ENCODE measurements around the gene TSNAX. TPM values are rescaled to one million over a fixed set of nuclear protein-coding genes. Genes with fewer than 3 reads are reported as not detected.

Gene TSNAX
- total and polyA plus RNA-seq, 2 of the 8 experiments (the other 6 are each of a cell fraction or from before 2014, with no cell fraction given) = 7.7 to 34.0 TPM

- no peak for FAIRE-seq
These were observed 9.3 kb upstream of the TSNAX start for GRCh38 chr1:231519166-231519565.

More at GRCh38 chr1:231519166-231519565, 9.3 kb upstream of the TSNAX start:
- no peak overlapping the region for H3K56ac ChIP-seq (replicated peaks; ENCODE audit: insufficient read length, low read depth, low read length)
- H3K14ac ChIP-seq (ENCODE audit: insufficient read length) = no peak overlapping the region
- H3K9me3 ChIP-seq (ENCODE audit: insufficient read depth in 2 of 2, low read depth in 1 of 2, low read length in 1 of 2) = no peaks in the 10 kb centered on the region
- ChIA-PET POLR2A (ENCODE audit: partially characterized antibody) (no interaction called here), CTCF (ENCODE audit: partially characterized antibody) (interaction anchor here (0.7 to 1.0 kb wide), 3 partner anchors 10 to 16 kb away, joined by 3 read pairs; no protein-coding TSS in a partner anchor)
- no peak overlapping the region for H2BK20ac ChIP-seq (ENCODE audit: low read length)
- no peak overlapping the region for H4K91ac ChIP-seq (replicated peaks; ENCODE audit: insufficient read length, low read length)
- H3K36me3 ChIP-seq (ENCODE audit: control insufficient read depth in 2 of 4, insufficient read depth in 4 of 4, low read length in 3 of 4) = no peaks in the 10 kb centered on the region
- WGBS, 2 experiments (ENCODE audit: extremely low coverage in 1 of 2, insufficient coverage in 1 of 2, insufficient read length in 1 of 2, insufficient replicate concordance in 2 of 2, low coverage in 1 of 2, low lambda C conversion rate in 2 of 2, missing lambda C conversion rate in 1 of 2) = 86% methylated on average over 2 of the region's 2 CpGs; no CpG with 5 or more reads in 1 of the 2 experiments
- no peak overlapping the region for H3K9ac ChIP-seq (replicated peaks in 1 of 4; ENCODE audit: extremely low read depth in 1 of 4, low read depth in 3 of 4, low read length in 3 of 4)
- H3K79me2 ChIP-seq (ENCODE audit: control insufficient read depth in 1 of 2, insufficient read depth in 2 of 2, low read length in 2 of 2) = no peaks in the 10 kb centered on the region
- no peaks in the 10 kb centered on the region for H3K79me1 ChIP-seq (ENCODE audit: low read depth, low read length)
- H3K27me3 ChIP-seq (replicated peaks in 1 of 4; ENCODE audit: control insufficient read depth in 3 of 4, extremely low read depth in 1 of 4, insufficient read depth in 3 of 4, low read length in 3 of 4) = no peaks in the 10 kb centered on the region
- no peak overlapping the region for H3K4ac ChIP-seq (replicated peaks; ENCODE audit: insufficient read length, low read depth, low read length)
- no peak overlapping the region for H4K5ac ChIP-seq (ENCODE audit: insufficient read length, low read depth, low read length)
- no peak overlapping the region for H2BK15ac ChIP-seq (ENCODE audit: low read length)
- no peak overlapping the region for H3K27ac ChIP-seq (ENCODE audit: low read depth, low read length)
- H2AK5ac ChIP-seq (ENCODE audit: low read depth, low read length) = no peak overlapping the region
- H2BK5ac ChIP-seq (ENCODE audit: low read depth, low read length) = no peak overlapping the region
- no peak overlapping the region for H3K23ac ChIP-seq (ENCODE audit: insufficient read length)
- no peaks in the 10 kb centered on the region for H4K20me1 ChIP-seq (replicated peaks in 1 of 2; ENCODE audit: control insufficient read depth in 1 of 2, insufficient read depth in 2 of 2, low read length in 2 of 2)
- no peak overlapping the region for H4K8ac ChIP-seq (ENCODE audit: extremely low read depth, insufficient read depth, low read length)
- H2BK120ac ChIP-seq (replicated peaks; ENCODE audit: low read depth, low read length) = no peak overlapping the region
- H2BK12ac ChIP-seq (ENCODE audit: low read depth, low read length) = no peak overlapping the region
- H3K4me3 ChIP-seq (ENCODE audit: extremely low read depth in 1 of 4, insufficient read depth in 2 of 4, low read depth in 3 of 4, low read length in 4 of 4) = no peak overlapping the region
- H2AFZ ChIP-seq (ENCODE audit: low read length) = no peak overlapping the region
- no peak overlapping the region for H3K18ac ChIP-seq (ENCODE audit: extremely low read depth, low read length)
- no peaks in the 10 kb centered on the region for H3K23me2 ChIP-seq (ENCODE audit: low read depth, low read length)
- no peak overlapping the region for H3K4me2 ChIP-seq (ENCODE audit: insufficient read depth in 1 of 2, low read depth in 2 of 2, low read length in 2 of 2)
- peaks cover 0 to 7% (median 0%) of the 10 kb centered on the region in 4 experiments; a peak in 2 of 7 replicates for H3K4me1 ChIP-seq (replicated peaks in 1 of 4; ENCODE audit: control insufficient read depth in 3 of 4, insufficient read depth in 4 of 4, low read length in 3 of 4)
- no peak for DNase-seq (ENCODE audit: low read depth in 1 of 2, low spot score in 2 of 2)
